ENCODE measurements around the gene TMEM259. TPM values are rescaled to one million over a fixed set of nuclear protein-coding genes. Genes with fewer than 3 reads are reported as not detected.

TMEM259 gene
- total and polyA plus RNA-seq, 2 of the 8 experiments (the other 6 are each of a cell fraction or from before 2014, with no cell fraction given) = 140 to 243 TPM

- H3K36me3 ChIP-seq (ENCODE audit: control insufficient read depth in 2 of 4, insufficient read depth in 4 of 4, low read length in 3 of 4) = peaks cover 0 to 49% (median 14%) of the 10 kb centered on the region in 4 experiments; a peak in 6 of 8 replicates
- peaks cover 0 to 2% of the 10 kb centered on the region in 2 experiments for H4K20me1 ChIP-seq (replicated peaks in 1 of 2; ENCODE audit: control insufficient read depth in 1 of 2, insufficient read depth in 2 of 2, low read length in 2 of 2)
- no peak overlapping the region for H3K9ac ChIP-seq (replicated peaks in 1 of 4; ENCODE audit: extremely low read depth in 1 of 4, low read depth in 3 of 4, low read length in 3 of 4)
- H4K8ac ChIP-seq (ENCODE audit: extremely low read depth, insufficient read depth, low read length) = no peak overlapping the region
- no peak overlapping the region for H4K5ac ChIP-seq (ENCODE audit: insufficient read length, low read depth, low read length)
- H3K18ac ChIP-seq (ENCODE audit: extremely low read depth, low read length) = no peak overlapping the region
- H3K79me1 ChIP-seq (ENCODE audit: low read depth, low read length) = no peaks in the 10 kb centered on the region
- H2BK12ac ChIP-seq (ENCODE audit: low read depth, low read length) = no peak overlapping the region
- DNase-seq (ENCODE audit: low read depth in 1 of 2, low spot score in 2 of 2) = no peak
- H3K4me1 ChIP-seq (replicated peaks in 1 of 4; ENCODE audit: control insufficient read depth in 3 of 4, insufficient read depth in 4 of 4, low read length in 3 of 4) = peaks cover 0 to 2% (median 0%) of the 10 kb centered on the region in 4 experiments; a peak in 1 of 7 replicates
- no peak overlapping the region for H4K91ac ChIP-seq (replicated peaks; ENCODE audit: insufficient read length, low read length)
- no peaks in the 10 kb centered on the region; a peak in 1 of 7 replicates for H3K27me3 ChIP-seq (replicated peaks in 1 of 4; ENCODE audit: control insufficient read depth in 3 of 4, extremely low read depth in 1 of 4, insufficient read depth in 3 of 4, low read length in 3 of 4)
- no peaks in the 10 kb centered on the region for H3K79me2 ChIP-seq (ENCODE audit: control insufficient read depth in 1 of 2, insufficient read depth in 2 of 2, low read length in 2 of 2)
- peaks cover 3% of the 10 kb centered on the region; the same call in 1 of the 2 replicates for H3K23me2 ChIP-seq (ENCODE audit: low read depth, low read length)
- ChIA-PET CTCF (ENCODE audit: partially characterized antibody) (interaction anchor here (0.6 to 2.4 kb wide), 5 partner anchors 8 to 287 kb away, joined by 3 to 10 read pairs (median 5); partner anchors contain the start of gene ARHGAP45), POLR2A (ENCODE audit: partially characterized antibody) (interaction anchor here (1.0 to 3.0 kb wide), 6 partner anchors 9 to 29 kb away, joined by 3 to 12 read pairs (median 6); partner anchors contain the start of genes ABCA7 and ARHGAP45)
- no peak overlapping the region for H3K4me2 ChIP-seq (ENCODE audit: insufficient read depth in 1 of 2, low read depth in 2 of 2, low read length in 2 of 2)
- no peak overlapping the region for H2BK15ac ChIP-seq (ENCODE audit: low read length)
- H2BK120ac ChIP-seq (replicated peaks; ENCODE audit: low read depth, low read length) = no peak overlapping the region
- H3K27ac ChIP-seq (ENCODE audit: low read depth, low read length) = no peak overlapping the region
- no peak overlapping the region for H2BK5ac ChIP-seq (ENCODE audit: low read depth, low read length)
- FAIRE-seq = no peak
- H3K56ac ChIP-seq (replicated peaks; ENCODE audit: insufficient read length, low read depth, low read length) = no peak overlapping the region
- no peak overlapping the region for H2BK20ac ChIP-seq (ENCODE audit: low read length)
- no peak overlapping the region for H3K23ac ChIP-seq (ENCODE audit: insufficient read length)
- H3K4ac ChIP-seq (replicated peaks; ENCODE audit: insufficient read length, low read depth, low read length) = no peak overlapping the region
- H2AK5ac ChIP-seq (ENCODE audit: low read depth, low read length) = no peak overlapping the region
- no peak overlapping the region for H3K14ac ChIP-seq (ENCODE audit: insufficient read length)
- TF ChIP-seq CBX5 (IDR thresholded peaks at IDR 0.05; ENCODE audit: low read depth, low read length) (0 out of 2 replicates have a peak, but pooled peaks have one; percentile 89), KDM4A (IDR thresholded peaks at IDR 0.05; ENCODE audit: low read depth, low read length, severe bottlenecking) (no peak), CTBP2 (IDR thresholded peaks at IDR 0.05; ENCODE audit: borderline replicate concordance, insufficient read depth, insufficient read length, low read length) (no peak)
- H3K4me3 ChIP-seq (ENCODE audit: extremely low read depth in 1 of 4, insufficient read depth in 2 of 4, low read depth in 3 of 4, low read length in 4 of 4) = no peak overlapping the region
- 81% methylated on average over 3 of the region's 3 CpGs; no CpG with 5 or more reads in 1 of the 2 experiments for WGBS, 2 experiments (ENCODE audit: extremely low coverage in 1 of 2, insufficient coverage in 1 of 2, insufficient read length in 1 of 2, insufficient replicate concordance in 2 of 2, low coverage in 1 of 2, low lambda C conversion rate in 2 of 2, missing lambda C conversion rate in 1 of 2)
- peaks cover 38 to 57% of the 10 kb centered on the region in 2 experiments for H3K9me3 ChIP-seq (ENCODE audit: insufficient read depth in 2 of 2, low read depth in 1 of 2, low read length in 1 of 2)
- H2AFZ ChIP-seq (ENCODE audit: low read length) = no peak overlapping the region
Measured at GRCh38 chr19:1057176-1057855, 36.4 kb upstream of the TMEM259 start.

All from H1 (cell line).